Endometrial microvascular endothelial cells (primary cell): ENCODE results near the gene SPEM1. TPM values are rescaled to one million over a fixed set of nuclear protein-coding genes. Genes with fewer than 3 reads are reported as not detected.

Experiments used
- in situ Hi-C: cut with HindIII; loops from 2 replicates; pipeline ENCODE4 v1.10.0; 2017; ENCODE audit warnings: low sequenced_read_pairs, low pct_unique_long_range_greater_than_20kb; ENCODE audit errors: inconsistent ontology term
- total RNA-seq: library from RNA; depleted of rRNA; stranded (reverse); fragments of >200 nt; gene quantifications from one replicate; pipeline ENCODE4 v1.2.3, GENCODE V29; 2015; ENCODE audit errors: inconsistent ontology term

SPEM1 gene
- total RNA-seq, 1 donor from 2014 or later = not detected

DNA sequence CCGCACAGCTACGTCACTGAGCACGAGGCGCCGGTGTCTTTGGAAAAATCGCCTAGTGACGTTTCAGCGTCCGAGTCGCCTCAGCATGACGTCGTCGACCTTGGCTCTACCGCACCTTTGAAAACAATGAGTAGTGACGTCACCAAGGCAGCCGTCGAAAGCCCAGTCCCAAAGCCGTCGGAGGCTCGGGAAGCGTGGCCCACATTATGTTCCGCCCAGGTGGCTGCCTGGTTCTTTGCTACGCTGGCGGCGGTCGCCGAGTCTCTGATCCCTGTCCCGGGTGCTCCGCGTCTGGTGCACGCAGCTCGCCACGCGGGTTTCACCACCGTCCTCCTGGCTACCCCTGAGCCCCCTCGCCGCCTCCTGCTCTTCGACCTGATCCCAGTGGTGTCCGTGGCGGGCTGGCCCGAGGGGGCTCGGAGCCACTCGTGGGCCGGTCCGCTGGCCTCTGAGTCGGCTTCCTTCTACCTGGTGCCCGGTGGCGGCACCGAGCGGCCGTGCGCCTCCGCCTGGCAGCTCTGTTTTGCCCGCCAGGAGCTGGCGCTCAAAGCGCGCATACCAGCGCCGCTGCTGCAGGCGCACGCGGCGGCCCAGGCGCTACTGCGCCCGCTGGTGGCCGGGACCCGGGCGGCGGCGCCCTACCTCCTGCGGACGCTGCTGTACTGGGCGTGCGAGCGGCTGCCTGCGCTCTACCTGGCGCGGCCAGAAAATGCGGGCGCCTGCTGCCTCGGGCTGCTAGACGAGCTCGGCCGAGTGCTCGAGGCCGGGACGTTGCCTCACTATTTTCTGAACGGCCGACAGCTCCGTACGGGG lies 16.6 kb downstream of the SPEM1 start:
- in situ Hi-C loops = no loop called here

DNA sequence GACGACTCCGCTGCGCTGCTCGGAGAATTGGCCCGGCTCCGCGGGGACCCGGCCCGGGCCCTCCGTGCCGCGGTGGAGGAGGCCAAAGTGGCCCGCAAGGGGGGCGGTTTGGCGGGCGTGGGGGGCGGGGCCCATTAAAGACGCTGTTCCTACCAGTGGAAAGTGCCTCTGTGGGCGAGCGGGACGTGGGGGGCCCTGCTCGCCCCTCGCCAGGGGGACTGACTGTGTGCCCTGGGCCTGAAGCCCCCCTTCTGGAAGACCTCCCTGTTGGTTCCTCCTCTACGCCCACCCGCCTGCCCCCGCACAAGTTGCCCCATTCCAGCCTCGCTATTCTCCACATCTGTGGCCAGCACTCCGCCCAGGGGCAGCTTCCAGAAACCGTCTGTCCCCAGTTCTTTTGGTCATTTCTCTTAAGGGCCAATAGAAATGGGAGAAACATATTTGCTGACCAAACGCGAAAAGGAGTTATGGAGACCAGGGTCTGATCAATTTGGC lies 17.3 kb downstream of the SPEM1 start:
- in situ Hi-C loops = no loop called here

DNA sequence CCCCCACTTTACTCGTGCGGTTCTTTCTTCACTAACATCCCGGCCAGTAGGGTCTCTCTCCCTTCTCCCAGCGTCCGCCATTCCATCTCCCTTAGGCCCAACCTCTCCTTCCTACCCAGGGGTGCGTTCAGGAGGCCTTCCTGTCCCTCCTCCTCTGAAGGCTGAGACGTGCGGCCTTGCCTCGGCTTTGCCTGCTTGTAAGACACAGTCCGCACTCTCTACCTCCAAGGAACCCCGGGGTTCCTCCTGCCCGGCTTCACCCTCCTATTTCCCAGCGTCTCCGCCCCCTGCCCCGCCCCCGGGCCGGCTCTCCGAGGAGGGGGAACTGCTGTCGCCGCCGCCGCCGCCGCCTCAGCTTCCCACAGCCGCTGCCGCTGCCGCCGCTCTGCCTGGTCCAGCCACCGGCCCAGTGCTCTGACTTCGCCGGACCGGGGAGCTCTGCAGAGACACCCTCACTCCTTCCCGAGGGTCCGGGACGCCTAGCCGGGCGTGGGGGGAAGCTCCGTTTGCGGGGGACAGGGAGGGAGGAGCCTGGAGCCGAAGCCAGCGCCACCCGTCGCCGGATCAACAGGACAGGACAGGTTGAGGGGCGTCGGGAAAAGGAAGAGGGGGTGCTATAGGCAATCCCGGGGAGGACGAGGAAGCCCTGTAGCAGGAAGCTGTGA lies 18.0 kb downstream of the SPEM1 start:
- in situ Hi-C loops = no loop called here

DNA sequence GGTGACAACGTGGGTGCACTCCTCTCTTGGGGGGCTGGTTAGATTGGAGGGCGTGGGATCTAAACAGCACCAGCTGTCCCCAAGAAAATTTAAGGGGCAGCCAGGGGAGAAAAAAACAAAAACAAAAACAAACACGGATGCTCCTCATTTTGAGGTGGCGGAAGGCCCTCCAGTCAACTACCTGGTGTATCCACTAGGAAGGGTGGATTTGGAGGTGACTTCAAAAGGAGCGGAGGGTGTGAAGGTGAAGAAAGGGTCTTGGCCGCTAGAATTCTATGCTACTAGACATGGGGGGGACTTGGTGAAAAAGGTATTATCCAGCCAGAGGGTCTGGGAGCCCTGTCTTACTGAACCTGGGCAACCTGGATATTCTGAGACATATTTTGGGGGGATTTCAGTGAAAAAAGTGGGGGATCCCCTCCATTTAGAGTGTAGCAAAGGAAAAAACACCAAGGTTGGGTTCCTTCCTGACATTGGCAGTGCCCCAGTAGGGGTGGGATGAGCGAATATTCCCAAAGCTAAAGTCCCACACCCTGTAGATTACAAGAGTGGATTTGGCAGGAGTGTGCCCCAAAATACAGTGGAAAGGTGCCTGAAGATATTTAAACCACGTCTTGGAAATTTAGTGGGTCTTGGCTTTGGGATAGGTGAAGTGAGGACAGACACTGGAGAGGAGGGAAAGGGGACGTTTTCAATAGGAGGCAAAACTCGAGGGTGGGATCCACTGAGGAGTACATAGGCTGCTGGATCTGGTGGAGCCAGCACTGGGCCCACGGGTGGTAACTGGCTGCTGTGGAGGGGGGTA lies 18.7 kb downstream of the SPEM1 start:
- in situ Hi-C loops = no loop called here

- in situ Hi-C loops = no loop called here
Observed at GRCh38 chr17:7439462-7440112, 19.5 kb downstream of the SPEM1 start, which contains the start of gene FGF11. Gene FGF11 (plus strand): TSS chr17:7439512. CDS start chr17:7439621, 109 bp downstream.

DNA sequence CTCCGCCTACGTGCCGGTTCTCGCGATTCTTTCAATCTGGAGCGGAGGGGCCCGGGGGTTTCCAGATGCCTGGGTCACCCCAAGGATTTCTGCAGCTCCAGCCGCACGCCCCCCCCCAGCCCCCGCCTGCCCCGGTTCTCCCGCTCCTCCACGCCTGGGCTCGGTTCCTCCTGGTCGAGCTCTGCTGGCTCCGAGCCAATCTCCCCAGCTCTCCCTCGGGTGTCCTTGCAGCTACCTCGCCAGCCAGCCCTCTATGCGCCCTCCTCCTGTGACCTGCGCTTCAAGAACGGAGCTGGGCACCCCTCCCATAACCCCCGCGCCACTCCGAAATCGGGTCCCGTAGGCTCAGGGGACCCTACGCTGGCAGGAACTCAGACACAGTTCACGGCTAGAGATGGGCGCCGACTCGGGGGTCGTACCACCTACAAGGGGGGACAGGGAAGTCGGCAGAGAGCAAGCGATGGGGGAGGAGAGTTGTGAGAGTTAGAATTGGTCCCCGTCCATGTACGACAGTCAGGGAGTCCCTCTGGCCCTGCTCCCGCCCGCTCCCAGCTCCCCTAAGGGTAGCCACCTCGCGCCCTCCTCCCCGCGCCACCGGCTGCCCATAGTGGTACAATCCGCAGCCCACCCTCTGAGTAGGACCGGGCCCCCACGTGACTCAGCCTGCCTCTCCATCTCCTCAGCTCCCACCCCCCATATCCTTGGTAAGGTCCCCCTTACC lies 20.1 kb downstream of the SPEM1 start:
- in situ Hi-C loops = no loop called here

DNA sequence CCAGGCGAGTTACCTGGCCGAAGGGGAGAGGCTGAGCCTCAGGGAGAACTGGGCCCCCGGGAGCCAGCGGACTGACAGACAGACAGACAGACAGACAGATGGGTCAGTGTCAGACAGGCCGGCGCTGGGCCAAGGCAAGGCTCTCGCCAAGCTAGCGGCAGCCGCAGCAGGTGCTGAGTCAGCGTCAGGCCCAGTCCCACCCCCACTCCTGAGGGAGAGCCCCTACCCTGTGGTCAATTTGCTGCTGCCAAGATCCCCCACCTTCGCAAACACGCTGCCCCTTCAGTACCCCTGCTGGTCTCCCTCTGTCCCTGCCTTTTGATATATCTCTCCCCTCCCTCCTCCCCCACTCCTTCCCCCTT lies 20.7 kb downstream of the SPEM1 start:
- in situ Hi-C loops = no loop called here

DNA sequence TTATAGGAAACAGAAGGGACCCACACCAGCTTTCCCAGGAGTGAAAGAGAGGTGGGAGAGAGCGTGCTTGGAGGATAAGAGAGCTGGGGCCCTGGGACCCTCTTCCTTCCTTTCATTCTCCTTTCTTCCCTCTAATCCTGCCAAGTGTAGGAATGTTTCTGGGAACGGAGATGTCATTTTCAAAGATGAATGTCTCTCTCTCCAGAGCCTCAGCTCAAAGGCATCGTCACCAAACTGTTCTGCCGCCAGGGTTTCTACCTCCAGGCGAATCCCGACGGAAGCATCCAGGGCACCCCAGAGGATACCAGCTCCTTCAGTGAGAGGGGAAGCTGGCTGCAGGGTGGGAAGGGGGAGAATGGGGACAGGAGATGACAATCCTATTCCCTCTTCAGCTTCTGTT lies 21.1 kb downstream of the SPEM1 start:
- in situ Hi-C loops = no loop called here

- in situ Hi-C loops = no loop called here
Observed at GRCh38 chr17:7442142-7442541, 22.0 kb downstream of the SPEM1 start.

DNA sequence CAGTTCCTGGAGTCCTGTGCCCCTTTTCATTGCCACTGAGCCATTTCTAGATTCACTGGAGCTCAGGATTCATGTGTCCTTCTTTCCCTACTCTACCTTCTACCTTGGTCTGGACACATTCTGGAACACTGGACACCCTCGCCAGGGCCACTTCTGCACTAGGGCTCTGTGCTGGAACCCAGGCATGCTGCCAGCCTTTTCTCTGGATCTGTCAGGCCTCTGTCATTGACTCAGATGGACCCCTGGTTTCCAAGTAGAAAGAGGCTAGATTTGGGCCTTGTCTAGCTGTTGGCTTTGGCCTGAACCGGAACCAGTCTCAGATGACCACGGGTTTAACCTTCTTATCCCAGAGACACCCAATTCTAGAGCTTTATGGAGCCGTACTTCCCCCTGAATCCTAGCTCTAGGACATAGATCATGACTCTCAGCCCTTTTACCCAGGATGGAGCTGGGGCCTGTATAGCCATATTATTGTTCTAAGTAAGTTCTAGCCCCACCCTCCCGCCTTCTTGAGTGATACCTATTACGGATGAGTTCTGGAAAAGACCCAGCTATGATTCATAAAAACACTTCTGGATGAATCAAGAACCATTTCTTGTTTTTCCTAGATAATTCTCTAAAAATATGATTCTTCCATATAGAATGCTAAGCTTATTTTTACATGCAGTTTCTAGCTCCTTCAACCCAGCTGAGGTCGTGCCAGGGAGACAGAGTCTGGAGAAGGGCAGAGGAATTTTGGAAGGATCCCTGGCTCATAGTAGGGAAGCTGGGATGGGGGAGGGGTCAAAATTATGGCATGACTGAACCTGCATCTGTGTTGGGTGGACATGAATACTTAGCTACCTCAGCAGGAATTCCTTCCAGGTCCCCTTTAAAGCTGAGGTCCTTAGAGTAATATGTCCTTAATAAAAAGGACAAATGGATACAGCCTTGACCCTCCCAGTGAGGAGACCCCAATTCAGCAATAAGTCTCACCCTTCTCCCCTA lies 23.7 kb downstream of the SPEM1 start:
- in situ Hi-C loops = no loop called here

- in situ Hi-C loops = no loop called here
Observed at GRCh38 chr17:7444682-7445618, 24.8 kb downstream of the SPEM1 start, which contains the start of gene CHRNB1. Gene CHRNB1 (plus strand): TSS chr17:7445061. CDS start chr17:7445128, 67 bp downstream.

DNA sequence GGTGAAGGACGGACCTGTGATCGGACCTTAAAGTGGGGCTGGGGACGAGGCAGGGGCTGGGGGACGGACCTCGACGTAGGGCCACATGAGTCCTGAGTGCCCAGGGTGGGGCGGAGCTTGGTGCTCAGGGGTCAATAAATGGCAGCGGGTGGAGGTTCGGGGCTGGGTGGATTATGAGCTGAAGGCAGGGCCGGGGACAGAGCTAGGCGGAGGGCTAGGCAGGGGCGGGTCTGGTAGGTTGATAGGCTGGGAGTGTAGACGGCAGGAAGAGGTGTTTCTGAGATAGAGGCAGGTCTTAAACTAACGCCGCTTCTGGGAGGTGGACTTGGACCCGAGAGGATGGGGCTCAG lies 25.5 kb downstream of the SPEM1 start:
- in situ Hi-C loops = no loop called here

DNA sequence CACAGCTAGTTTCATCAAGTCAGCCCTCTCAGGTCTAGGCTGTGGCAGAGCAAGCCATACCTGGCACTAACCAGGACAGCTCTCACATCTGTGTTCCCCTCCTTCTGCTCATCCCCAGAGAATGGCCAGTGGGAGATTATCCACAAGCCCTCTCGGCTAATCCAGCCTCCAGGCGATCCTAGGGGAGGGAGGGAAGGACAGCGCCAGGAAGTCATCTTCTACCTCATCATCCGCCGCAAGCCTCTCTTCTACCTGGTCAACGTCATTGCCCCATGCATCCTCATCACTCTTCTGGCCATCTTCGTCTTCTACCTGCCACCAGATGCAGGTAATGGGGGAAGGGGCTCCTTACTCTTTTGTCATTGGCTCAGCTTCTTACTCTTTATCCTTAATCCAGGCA lies 28.3 kb downstream of the SPEM1 start:
- in situ Hi-C loops = no loop called here

- in situ Hi-C loops = loop anchor here (25.0 kb wide), 1 partner anchor 102 kb away; the partner anchor contains the start of genes SENP3 and TNFSF13
Observed at GRCh38 chr17:7459961-7460545, 39.9 kb downstream of the SPEM1 start.

DNA sequence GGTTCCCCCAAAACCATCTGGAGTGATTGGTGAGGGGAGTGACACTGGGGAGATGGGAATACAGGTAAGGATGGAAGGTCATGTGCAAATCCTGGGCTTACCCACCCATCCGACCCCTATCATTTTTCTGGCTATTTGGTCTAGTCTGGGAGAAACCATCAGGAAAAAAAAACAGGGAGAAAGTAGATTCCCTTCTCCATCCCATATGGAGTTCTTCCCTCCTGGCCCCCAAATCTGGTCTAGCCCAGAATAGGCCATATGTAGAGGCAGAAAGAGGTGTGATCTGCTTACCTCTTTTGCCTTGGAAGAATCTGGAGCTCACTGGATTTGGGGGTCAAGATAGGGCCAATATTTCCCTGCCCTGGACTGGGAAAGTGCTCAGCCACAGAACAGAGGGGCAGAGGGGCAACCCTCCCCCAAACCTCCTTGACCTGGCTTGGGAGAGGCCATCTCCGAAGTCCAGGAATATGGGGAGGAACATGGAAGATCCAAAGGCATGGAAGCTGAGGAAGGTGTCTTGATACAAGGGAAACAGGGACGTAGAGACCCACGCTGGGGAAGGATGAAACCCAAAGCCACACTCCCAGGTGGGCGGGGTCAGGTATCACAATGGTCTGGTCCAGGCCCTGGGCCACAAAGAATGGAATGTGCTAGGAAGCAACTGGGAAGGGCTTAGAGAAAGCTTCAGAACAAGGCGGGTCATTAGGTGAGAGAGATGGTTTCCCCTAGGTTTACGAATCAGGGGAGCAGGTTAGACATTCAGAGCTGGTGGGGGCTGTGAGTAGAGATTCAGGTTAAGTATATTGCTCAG lies 40.9 kb downstream of the SPEM1 start:
- in situ Hi-C loops = loop anchor here (25.0 kb wide), 1 partner anchor 101 kb away; the partner anchor contains the start of genes SENP3 and TNFSF13
